ENCODE data around the gene STT3B.
"Not testable (repeated sequence)": the region's sequence is repeated elsewhere in the genome, so short reads cannot be mapped to it uniquely, and the experiment has no call there.

Gene STT3B

GRCh38 chr3:31605333-31605732 is 72.6 kb downstream of the STT3B start:
- not testable (repeated sequence) for DNase-seq (ENCODE audit: low read depth)

- DNase-seq (ENCODE audit: low read depth), result no peak
Observed at GRCh38 chr3:31606453-31606852, 73.7 kb downstream of the STT3B start.

GRCh38 chr3:31610700-31611275 is 78.1 kb downstream of the STT3B start:
- DNase-seq (ENCODE audit: low read depth), result peak; percentile 10

- no peak for DNase-seq (ENCODE audit: low read depth)
Observed at GRCh38 chr3:31613177-31613576, 80.5 kb downstream of the STT3B start.

GRCh38 chr3:31613654-31614053 is 80.9 kb downstream of the STT3B start:
- no peak for DNase-seq (ENCODE audit: low read depth)

GRCh38 chr3:31614162-31614921 is 81.6 kb downstream of the STT3B start:
- DNase-seq (ENCODE audit: low read depth), result no peak

GRCh38 chr3:31615071-31615875 is 82.5 kb downstream of the STT3B start:
- no peak for DNase-seq (ENCODE audit: low read depth)

- no peak for DNase-seq (ENCODE audit: low read depth)
Observed at GRCh38 chr3:31616711-31617110, 84.0 kb downstream of the STT3B start.

- no peak for DNase-seq (ENCODE audit: low read depth)
Observed at GRCh38 chr3:31620656-31621055, 87.9 kb downstream of the STT3B start.

- DNase-seq (ENCODE audit: low read depth), result no peak
Observed at GRCh38 chr3:31621314-31621713, 88.6 kb downstream of the STT3B start.

- no peak for DNase-seq (ENCODE audit: low read depth)
Observed at GRCh38 chr3:31622636-31623288, 90.0 kb downstream of the STT3B start.

GRCh38 chr3:31624083-31624709 is 91.5 kb downstream of the STT3B start:
- no peak for DNase-seq (ENCODE audit: low read depth)

- no peak for DNase-seq (ENCODE audit: low read depth)
Observed at GRCh38 chr3:31625358-31625757, 92.6 kb downstream of the STT3B start.

GRCh38 chr3:31629054-31629453 is 96.3 kb downstream of the STT3B start:
- DNase-seq (ENCODE audit: low read depth), result no peak

- DNase-seq (ENCODE audit: low read depth), result peak; percentile 15
Observed at GRCh38 chr3:31634476-31634875, 101.8 kb downstream of the STT3B start.

- DNase-seq (ENCODE audit: low read depth), result no peak
Observed at GRCh38 chr3:31635545-31635944, 102.8 kb downstream of the STT3B start.

- no peak for DNase-seq (ENCODE audit: low read depth)
Observed at GRCh38 chr3:31636049-31636448, 103.3 kb downstream of the STT3B start.

- DNase-seq (ENCODE audit: low read depth), result no peak
Observed at GRCh38 chr3:31636694-31637442, 104.1 kb downstream of the STT3B start.

- DNase-seq (ENCODE audit: low read depth), result no peak
Observed at GRCh38 chr3:31639828-31640227, 107.1 kb downstream of the STT3B start.

- DNase-seq (ENCODE audit: low read depth), result no peak
Observed at GRCh38 chr3:31645256-31645655, 112.5 kb downstream of the STT3B start.

GRCh38 chr3:31648286-31648968 is 115.7 kb downstream of the STT3B start:
- DNase-seq (ENCODE audit: low read depth), result no peak

All from non-pigmented ciliary epithelial cell (primary cell).